ENCODE data around the gene ZNF639.
"Not testable (repeated sequence)": the region's sequence is repeated elsewhere in the genome, so short reads cannot be mapped to it uniquely, and the experiment has no call there.

GRCh38 chr3:179307362-179307761 is 15.5 kb upstream of the ZNF639 start:
- TF ChIP-seq CTCF (IDR thresholded peaks at IDR 0.05; ENCODE audit: low read length); EZH2phosphoT487 (IDR thresholded peaks at IDR 0.05; ENCODE audit: low read length); EZH2 (optimal IDR thresholded peaks at IDR 0.05; ENCODE audit: low read depth, low read length): not testable (repeated sequence)

All from MM.1S (cell line).